ENCODE results near the gene GSTT4.

Gene GSTT4

GRCh38 chr22:24005201-24005600, at the start of gene GSTT4:
Gene GSTT4 (minus strand): TSS chr22:24005453. CDS start chr22:24005356, 97 bp downstream.
- no peak for DNase-seq

DNA sequence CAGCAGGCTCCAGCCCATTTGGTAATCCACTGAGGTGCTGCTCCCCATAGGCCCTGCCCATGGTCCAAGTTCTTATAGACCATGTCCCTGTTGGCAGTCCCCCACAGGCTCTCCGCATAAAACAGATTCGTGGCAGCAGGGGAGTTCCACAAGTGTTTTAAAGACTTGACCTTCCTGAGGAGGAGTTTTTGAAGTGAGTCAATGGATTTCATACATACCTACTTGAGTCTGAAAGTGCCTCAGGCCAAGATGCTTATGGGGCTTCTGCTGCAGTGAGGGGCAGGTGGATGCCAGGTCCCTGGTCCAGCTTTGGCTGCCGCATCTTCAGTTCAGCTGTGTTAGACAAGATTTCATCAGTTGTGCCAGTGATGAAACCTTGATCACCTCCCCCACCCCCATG, 49.1 kb upstream of the GSTT4 start:
- DNase-seq, result no peak

GRCh38 chr22:24053481-24054226, 48.4 kb upstream of the GSTT4 start:
- peak; percentile 59 for DNase-seq

GRCh38 chr22:24051568-24051967, 46.3 kb upstream of the GSTT4 start:
- DNase-seq, result no peak

GRCh38 chr22:24051028-24051427, 45.8 kb upstream of the GSTT4 start:
- no peak for DNase-seq

- no peak for DNase-seq
Measured at GRCh38 chr22:24049978-24050377, 44.7 kb upstream of the GSTT4 start.

GRCh38 chr22:24049211-24049610, 44.0 kb upstream of the GSTT4 start:
- no peak for DNase-seq

- DNase-seq, result no peak
Measured at GRCh38 chr22:24046024-24046423, 40.8 kb upstream of the GSTT4 start.

- peak; percentile 97 for DNase-seq
Measured at GRCh38 chr22:24043958-24044357, 38.7 kb upstream of the GSTT4 start.

GRCh38 chr22:24043465-24043864, 38.2 kb upstream of the GSTT4 start:
- DNase-seq, result peak; percentile 29

- no peak for DNase-seq
Measured at GRCh38 chr22:24040946-24041345, 35.7 kb upstream of the GSTT4 start.

- DNase-seq, result no peak
Measured at GRCh38 chr22:24039046-24039445, 33.8 kb upstream of the GSTT4 start.

DNA sequence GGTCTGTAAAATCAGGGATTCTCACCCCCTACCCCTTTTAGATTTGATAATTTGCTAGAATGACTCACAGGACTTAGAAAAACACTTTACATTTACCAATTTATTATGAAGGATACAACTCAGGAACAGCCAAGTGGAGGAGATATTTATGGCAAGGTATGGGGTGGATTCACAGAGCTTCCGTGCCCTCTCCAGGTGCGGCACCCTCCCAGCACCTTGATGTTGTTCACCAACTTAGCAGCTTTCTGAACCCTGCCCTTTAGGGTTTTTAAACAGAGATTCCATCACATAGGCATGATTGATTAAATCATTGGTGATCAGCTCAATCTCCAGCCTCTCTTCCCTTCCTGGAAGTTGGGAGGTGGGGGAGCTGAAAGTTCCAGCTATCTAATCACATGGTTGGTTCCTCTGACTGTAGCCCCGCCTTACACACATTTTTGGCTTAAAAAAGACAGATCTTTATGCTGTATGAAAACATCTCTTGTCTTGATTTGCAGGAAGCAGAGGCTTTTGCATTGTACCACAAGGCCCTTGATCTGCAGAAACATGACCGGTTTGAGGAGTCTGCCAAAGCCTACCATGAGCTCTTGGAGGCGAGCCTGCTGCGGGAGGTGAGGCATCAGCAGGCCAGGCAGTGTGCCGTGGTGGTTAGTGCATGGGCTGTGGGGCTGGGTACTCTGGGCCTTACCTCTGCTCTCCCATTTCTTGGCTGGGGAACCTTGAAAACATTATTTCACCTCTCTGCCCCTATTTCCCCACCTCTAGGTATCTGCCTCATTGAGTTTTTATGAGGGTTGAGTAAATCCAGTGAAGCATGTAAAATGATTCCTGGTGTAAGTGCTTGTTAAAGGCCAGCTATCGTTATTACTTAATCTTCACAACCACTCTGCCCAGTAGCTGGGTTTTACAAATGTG, 32.9 kb upstream of the GSTT4 start:
- no peak for DNase-seq

- no peak for DNase-seq
Measured at GRCh38 chr22:24035296-24035695, 30.0 kb upstream of the GSTT4 start.

DNA sequence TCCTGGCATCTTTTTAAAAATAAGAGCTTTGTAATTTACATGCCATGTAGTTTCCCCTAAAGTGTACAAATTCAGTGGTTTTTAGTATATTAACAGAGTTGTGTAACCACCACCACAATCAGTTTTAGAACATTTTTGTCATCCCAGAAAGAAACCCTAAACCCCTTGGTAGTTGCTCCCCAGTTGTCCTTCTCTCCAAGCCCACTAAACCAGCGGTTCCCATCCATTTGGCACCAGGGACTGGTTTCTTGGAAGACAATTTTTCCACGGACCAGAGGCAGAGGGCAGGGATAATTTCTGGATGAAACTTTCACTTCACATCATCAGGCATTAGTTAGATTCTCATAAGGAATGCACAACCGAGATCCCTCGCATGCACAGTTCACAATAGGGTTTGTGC, 28.5 kb upstream of the GSTT4 start:
- DNase-seq, result no peak

DNA sequence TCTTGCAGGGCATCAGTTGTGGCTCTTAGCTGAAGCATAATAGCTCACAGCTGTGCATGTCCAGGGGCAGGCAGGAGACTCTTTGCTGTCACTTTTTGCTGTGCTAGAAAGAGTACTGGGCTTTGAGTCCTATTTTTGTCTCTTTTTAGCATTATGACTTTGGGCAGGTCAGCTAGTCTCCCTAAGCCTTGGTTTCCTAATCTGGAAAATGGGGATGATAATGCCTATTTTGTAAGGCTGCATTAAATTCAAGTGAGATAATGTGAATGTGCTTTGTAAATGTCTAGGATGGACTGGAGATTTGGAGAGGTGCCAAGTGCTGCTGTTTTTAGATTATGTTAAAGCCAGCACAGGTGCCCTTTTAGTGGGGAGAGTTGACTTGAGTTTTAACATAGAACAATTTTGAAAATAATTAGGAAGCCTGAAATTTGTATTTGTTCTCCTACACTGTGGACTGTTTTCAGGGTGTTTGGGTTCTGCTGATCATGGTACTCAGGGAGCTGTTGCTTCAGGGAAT, 25.0 kb upstream of the GSTT4 start:
- no peak for DNase-seq

GRCh38 chr22:24029304-24029703, 24.1 kb upstream of the GSTT4 start:
- DNase-seq, result no peak

GRCh38 chr22:24028533-24028932, 23.3 kb upstream of the GSTT4 start:
- DNase-seq, result no peak

- no peak for DNase-seq
Measured at GRCh38 chr22:24027991-24028390, 22.7 kb upstream of the GSTT4 start.

- DNase-seq, result no peak
Measured at GRCh38 chr22:24027389-24027975, 22.2 kb upstream of the GSTT4 start.

DNA sequence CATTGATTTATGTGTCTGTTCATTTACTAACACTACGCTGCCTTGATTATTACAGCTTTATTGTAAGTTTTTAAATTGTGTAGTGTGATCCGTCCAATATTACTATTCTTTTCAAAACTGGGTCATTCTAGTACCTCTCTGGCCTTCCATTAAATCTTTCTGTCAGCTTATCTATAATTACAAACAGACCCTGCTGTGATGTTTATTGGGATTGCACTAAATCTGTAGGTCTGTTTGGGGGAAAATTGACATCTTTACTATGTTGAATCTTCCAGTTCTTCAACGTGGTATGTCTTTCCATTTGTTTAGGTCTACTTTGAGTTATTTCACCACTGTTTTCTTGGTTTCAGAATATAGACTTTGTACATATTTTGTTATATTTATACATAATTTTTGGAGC, 21.5 kb upstream of the GSTT4 start:
- DNase-seq, result no peak

- DNase-seq, result no peak
Measured at GRCh38 chr22:24026056-24026455, 20.8 kb upstream of the GSTT4 start.

DNA sequence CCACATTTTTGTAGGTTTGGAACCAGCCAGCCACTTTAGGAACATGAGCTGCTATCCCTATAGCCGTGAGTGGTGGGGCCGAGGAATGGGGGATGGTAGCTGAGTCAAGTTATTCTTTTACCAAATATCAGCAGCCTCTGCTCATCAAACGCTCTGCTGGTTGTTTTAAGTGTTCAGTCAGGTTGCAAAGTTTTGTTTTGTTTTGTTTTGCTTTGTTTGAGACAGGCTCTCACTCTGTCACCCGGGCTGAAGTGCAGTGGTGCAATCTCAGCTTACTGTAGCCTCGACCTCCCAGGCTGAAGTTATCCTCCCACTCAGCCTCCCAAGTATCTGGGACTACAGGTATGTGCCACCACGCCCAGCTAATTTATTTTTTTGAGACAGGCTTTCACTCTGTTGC, 20.2 kb upstream of the GSTT4 start:
- no peak for DNase-seq

DNA sequence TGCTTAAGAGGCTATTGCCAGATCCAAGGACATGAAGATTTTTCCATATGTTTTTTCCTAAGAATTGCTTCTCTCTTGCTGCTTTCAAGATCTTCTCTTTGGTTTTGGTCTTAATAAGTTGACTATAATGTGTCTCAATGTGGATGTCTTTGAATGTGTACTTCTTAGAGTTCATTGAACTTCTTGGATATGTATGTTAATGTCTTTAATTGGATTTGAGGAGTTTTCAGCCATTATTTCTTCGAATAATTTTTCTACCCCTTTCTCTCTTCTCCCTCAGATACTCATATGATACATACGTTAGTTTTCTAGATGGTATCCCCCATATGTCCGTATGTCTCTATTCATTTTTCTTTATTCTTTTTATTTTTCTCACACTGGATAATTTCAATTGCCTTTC, 19.1 kb upstream of the GSTT4 start:
- no peak for DNase-seq
